Muscle of back (tissue), 10 donors: ENCODE results near the gene ATP5F1B. TPM values are rescaled to one million over a fixed set of nuclear protein-coding genes. Genes with fewer than 3 reads are reported as not detected.

Source experiments
- polyA plus RNA-seq, 10 donors: library from polyadenylated mRNA; unstranded; fragments of 120-200 nt; gene quantifications; one replicate each; pipeline ENCODE4 v1.2.1, GENCODE V29; 2013; ENCODE audit not compliant: insufficient read length in 10 of 10

The ATP5F1B gene
- polyA plus RNA-seq, 10 donors, result 633 to 783 (median 709) TPM

Other genes starting within 250 kb of the ATP5F1B start
- gene TIMELESS, start 196.6 kb downstream of the ATP5F1B start, polyA plus RNA-seq, result 10 to 100 TPM; 11.5 to 22.6 (median 14.6) TPM
- gene MIP, start 191.3 kb downstream of the ATP5F1B start, polyA plus RNA-seq, result under 1 TPM in 1 of 10 donors, not detected in 9; 0.07 TPM
- gene SPRYD4, start 177.4 kb downstream of the ATP5F1B start, polyA plus RNA-seq, result 1 to 10 TPM; 1.3 to 3.3 (median 1.8) TPM
- gene GLS2, start 157.8 kb downstream of the ATP5F1B start, polyA plus RNA-seq, result under 1 TPM in 5 of 10 donors, not detected in 5; 0.15 to 0.39 (median 0.19) TPM
- gene RBMS2, start 124.2 kb downstream of the ATP5F1B start, polyA plus RNA-seq, result 10 to 100 TPM; 17.1 to 37.6 (median 28.7) TPM
- 10 to 100 TPM; 24.6 to 60.1 (median 37.7) TPM for gene BAZ2A, start 15.7 kb downstream of the ATP5F1B start, polyA plus RNA-seq
- 100 to 1,000 TPM; 180 to 247 (median 202) TPM for gene PTGES3, start 42.3 kb upstream of the ATP5F1B start, polyA plus RNA-seq
- gene NACA, start 79.3 kb upstream of the ATP5F1B start, polyA plus RNA-seq, result 1,000 to 10,000 TPM; 1,587 to 2,391 (median 1,893) TPM
- 10 to 100 TPM in 9 of 10 donors, 1 to 10 TPM in 1; 9.0 to 15.2 (median 11.6) TPM for gene PRIM1, start 106.3 kb upstream of the ATP5F1B start, polyA plus RNA-seq
- under 1 TPM; 0.18 to 0.86 (median 0.29) TPM for gene HSD17B6, start 117.3 kb upstream of the ATP5F1B start, polyA plus RNA-seq